Mesenchymal stem cell (in vitro differentiated cells and primary cell): Measurements from ENCODE around the gene IGSF21. TPM values are rescaled to one million over a fixed set of nuclear protein-coding genes. Genes with fewer than 3 reads are reported as not detected.

ENCODE experiments used
- DNase-seq: peaks from one replicate; pipeline ENCODE4 v3.0.0-alpha.2; 2013
- H2AFZ ChIP-seq: one replicate; pipeline ENCODE4 v1.6.1; 2013; ENCODE audit warnings: low read depth, mild to moderate bottlenecking, control low read depth, inconsistent platforms, low read length, moderate library complexity
- H2AK5ac ChIP-seq: 2 replicates; pipeline ENCODE4 v1.6.1; 2013; ENCODE audit warnings: low read length, moderate library complexity, mild to moderate bottlenecking, inconsistent platforms; ENCODE audit not compliant: severe bottlenecking
- H2BK120ac ChIP-seq: one replicate; pipeline ENCODE4 v1.6.1; 2013; ENCODE audit warnings: low read depth, mild to moderate bottlenecking, inconsistent platforms, low read length, moderate library complexity
- H2BK12ac ChIP-seq, 2 experiments: one replicate each; pipeline ENCODE4 v1.6.1; 2013; ENCODE audit warnings: inconsistent platforms in 2 of 2, low read length in 2 of 2, mild to moderate bottlenecking in 2 of 2, moderate library complexity in 2 of 2, control low read depth in 1 of 2
- H2BK15ac ChIP-seq: one replicate; pipeline ENCODE4 v1.6.1; 2013; ENCODE audit warnings: mild to moderate bottlenecking, low read depth, inconsistent platforms; ENCODE audit not compliant: poor library complexity, severe bottlenecking
- H2BK5ac ChIP-seq: 2 replicates; pipeline ENCODE4 v1.6.1; 2013; ENCODE audit warnings: low read depth, mild to moderate bottlenecking, low read length, control low read depth, inconsistent platforms; ENCODE audit not compliant: poor library complexity, severe bottlenecking
- H3K14ac ChIP-seq, 2 experiments: one replicate each; pipeline ENCODE4 v1.6.1; 2013; ENCODE audit warnings: inconsistent platforms in 2 of 2, low read length in 2 of 2, control low read depth in 1 of 2, mild to moderate bottlenecking in 1 of 2, moderate library complexity in 1 of 2
- H3K18ac ChIP-seq, 2 experiments: one replicate each; pipeline ENCODE4 v1.6.1; 2013; ENCODE audit warnings: inconsistent platforms in 2 of 2, low read length in 2 of 2, control low read depth in 1 of 2, low read depth in 1 of 2, mild to moderate bottlenecking in 1 of 2
- H3K23ac ChIP-seq, 2 experiments: one replicate each; pipeline ENCODE4 v1.6.1; 2013; ENCODE audit warnings: inconsistent platforms in 2 of 2, low read length in 2 of 2, mild to moderate bottlenecking in 2 of 2, moderate library complexity in 2 of 2, control low read depth in 1 of 2
- H3K27ac ChIP-seq: 2 replicates; pipeline ENCODE4 v1.5.1; 2013; ENCODE audit warnings: mild to moderate bottlenecking, moderate library complexity, low read length, control low read depth, inconsistent platforms; ENCODE audit not compliant: poor library complexity, severe bottlenecking
- H3K27me3 ChIP-seq, 2 experiments: 2 replicates each; pipeline versions ENCODE4 v1.6.1 to v1.7.0; 2013; ENCODE audit warnings: low read length in 2 of 2, mild to moderate bottlenecking in 2 of 2, moderate library complexity in 2 of 2, control low read depth in 1 of 2, inconsistent platforms in 1 of 2; ENCODE audit not compliant: control insufficient read depth in 1 of 2, insufficient read depth in 1 of 2
- H3K36me3 ChIP-seq, 2 experiments: 2 replicates each; pipeline versions ENCODE4 v1.6.1 to v1.7.0; 2013; ENCODE audit warnings: low read length in 2 of 2, control low read depth in 1 of 2, inconsistent platforms in 1 of 2, low read depth in 1 of 2, mild to moderate bottlenecking in 1 of 2; ENCODE audit not compliant: insufficient read depth in 2 of 2, control insufficient read depth in 1 of 2
- H3K4ac ChIP-seq, 2 experiments: one replicate each; pipeline ENCODE4 v1.6.1; 2013; ENCODE audit warnings: inconsistent platforms in 2 of 2, low read length in 2 of 2, mild to moderate bottlenecking in 2 of 2, moderate library complexity in 2 of 2, control low read depth in 1 of 2, low read depth in 1 of 2
- H3K4me1 ChIP-seq: 2 replicates; pipeline ENCODE4 v1.6.1; 2013; ENCODE audit warnings: low read depth, low read length, control low read depth; ENCODE audit not compliant: control insufficient read depth, insufficient read depth
- H3K4me2 ChIP-seq: 2 replicates; pipeline ENCODE4 v1.6.1; 2013; ENCODE audit warnings: low read length, mild to moderate bottlenecking, inconsistent platforms; ENCODE audit not compliant: poor library complexity, severe bottlenecking
- H3K4me3 ChIP-seq, 2 experiments: 2 replicates each; pipeline versions ENCODE4 v1.5.1 to v1.7.0; 2013; ENCODE audit warnings: low read length in 2 of 2, mild to moderate bottlenecking in 2 of 2, control low read depth in 1 of 2, low read depth in 1 of 2; ENCODE audit not compliant: insufficient read depth in 1 of 2
- H3K79me1 ChIP-seq: replicated peaks from 2 replicates; pipeline ENCODE4 v1.6.1; 2013; ENCODE audit warnings: mild to moderate bottlenecking, control low read depth, low read length, inconsistent platforms; ENCODE audit not compliant: poor library complexity, severe bottlenecking
- H3K9ac ChIP-seq: 2 replicates; pipeline ENCODE4 v1.7.0; 2013; ENCODE audit warnings: mild to moderate bottlenecking, low read length, moderate library complexity
- H3K9me3 ChIP-seq: 2 replicates; pipeline ENCODE4 v1.7.0; 2013; ENCODE audit warnings: mild to moderate bottlenecking, low read length; ENCODE audit not compliant: control insufficient read depth
- H4K8ac ChIP-seq: one replicate; pipeline ENCODE4 v1.6.1; 2013; ENCODE audit warnings: inconsistent platforms, mild to moderate bottlenecking, low read length, moderate library complexity
- H4K91ac ChIP-seq: one replicate; pipeline ENCODE4 v1.6.1; 2013; ENCODE audit warnings: mild to moderate bottlenecking, low read length, inconsistent platforms
- WGBS: methylation state at CpG from one replicate; pipeline ENCODE4 v1.1.7; 2013; ENCODE audit warnings: mixed read lengths; 5-methylcytosine and 5-hydroxymethylcytosine counted together
- polyA plus RNA-seq, 2 experiments: library from polyadenylated mRNA; stranded (reverse); fragments of 200-250 nt; gene quantifications; one replicate each; pipeline ENCODE4 v1.2.3, GENCODE V29; 2013

IGSF21 gene
- polyA plus RNA-seq (2013, experiment 1 of 2), result not detected
- not detected for polyA plus RNA-seq (2013, experiment 2 of 2)

DNA sequence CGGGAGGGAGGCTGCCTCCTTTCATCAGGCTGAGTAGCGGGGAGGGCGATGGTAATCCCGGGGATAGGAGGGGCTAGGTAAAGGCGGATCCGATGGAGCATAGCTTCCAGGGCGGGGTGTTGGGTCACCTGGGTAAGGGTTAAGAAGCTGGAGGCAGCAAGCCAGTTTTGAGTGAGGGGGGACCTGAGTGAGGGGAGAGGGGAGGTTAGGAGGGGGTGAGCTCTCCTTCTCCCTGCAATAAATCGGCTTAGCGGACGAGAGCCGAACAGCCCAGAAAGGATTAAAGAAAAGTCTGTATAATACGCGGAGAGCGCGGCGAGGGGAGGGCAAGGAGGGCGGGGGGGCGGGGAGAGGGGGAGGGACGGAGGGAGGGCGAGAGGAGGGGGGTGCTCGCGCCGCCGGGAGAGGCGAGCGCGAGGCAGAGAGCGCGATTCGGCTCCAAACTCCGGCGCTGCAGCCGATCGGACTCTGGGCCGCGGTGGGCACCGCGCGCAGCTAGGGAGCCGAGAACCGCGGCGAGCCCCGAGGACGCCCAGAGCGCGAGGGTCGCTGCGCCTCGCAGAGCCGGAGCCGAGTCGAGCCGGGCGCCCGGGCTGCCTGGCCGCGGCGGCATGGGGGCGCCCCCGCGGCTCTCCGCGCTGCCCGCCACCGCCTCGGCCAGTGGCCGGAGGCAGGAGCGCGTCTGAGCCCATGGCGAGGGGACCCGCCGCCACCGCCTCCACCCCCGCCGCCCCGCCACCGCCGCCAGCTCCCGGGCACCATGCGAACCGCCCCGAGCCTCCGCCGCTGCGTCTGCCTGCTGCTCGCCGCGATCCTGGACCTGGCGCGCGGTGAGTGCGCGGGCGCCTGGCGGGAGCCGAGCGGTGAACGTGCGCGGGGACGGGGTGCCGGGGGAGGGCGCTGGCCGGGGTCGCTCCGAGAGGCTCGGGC lies at the start of gene IGSF21:
TSS of gene IGSF21 (plus strand) at position 430 of the 930 bp plus-strand sequence. CDS start at position 761, 331 bp downstream.
- Histone ChIP-seq H3K79me1 (no peaks in the 10 kb centered on the region), H3K27ac (no peak within 1 kb of the TSS), H3K4ac (no peak within 1 kb of the TSS), H3K4me3 (no peak within 1 kb of the TSS), H4K91ac (no peak within 1 kb of the TSS), H3K18ac (no peak within 1 kb of the TSS), H2BK5ac (no peak within 1 kb of the TSS), H2AK5ac (no peak within 1 kb of the TSS), H2BK120ac (no peak within 1 kb of the TSS), H3K23ac (no peak within 1 kb of the TSS), H2AFZ (no peak within 1 kb of the TSS), H3K36me3 (no peaks in the 10 kb centered on the region), H2BK15ac (no peak within 1 kb of the TSS), H3K4me1 (peaks cover 9% of the 10 kb centered on the region), H3K9me3 (no peaks in the 10 kb centered on the region), H3K27me3 (peaks cover 68 to 86% of the 10 kb centered on the region in 2 experiments), H3K4me2 (no peak within 1 kb of the TSS), H3K14ac (no peak within 1 kb of the TSS), H2BK12ac (no peak within 1 kb of the TSS), H3K9ac (no peak within 1 kb of the TSS), H4K8ac (no peak within 1 kb of the TSS)
- WGBS, result 2% methylated on average over 80 of the region's 108 CpGs
- no peak for DNase-seq

GRCh38 chr1:18058206-18058921 lies 49.2 kb upstream of the IGSF21 start:
- H3K18ac ChIP-seq, result no peak overlapping the region
- H3K23ac ChIP-seq, result no peak overlapping the region
- DNase-seq, result no peak
- H3K14ac ChIP-seq, result no peak overlapping the region
- no peak overlapping the region for H2BK5ac ChIP-seq
- no peaks in the 10 kb centered on the region for H3K9me3 ChIP-seq
- H2AFZ ChIP-seq, result no peak overlapping the region
- no peak overlapping the region for H2BK12ac ChIP-seq
- H3K4me2 ChIP-seq, result no peak overlapping the region
- H2AK5ac ChIP-seq, result no peak overlapping the region
- WGBS, result 75% methylated on average over 15 of the region's 16 CpGs
- H3K36me3 ChIP-seq, result no peaks in the 10 kb centered on the region
- no peak overlapping the region for H3K4me3 ChIP-seq
- H3K9ac ChIP-seq, result no peak overlapping the region
- H3K27ac ChIP-seq, result no peak overlapping the region
- H4K91ac ChIP-seq, result no peak overlapping the region
- H3K79me1 ChIP-seq, result no peaks in the 10 kb centered on the region
- no peak overlapping the region for H4K8ac ChIP-seq
- H2BK120ac ChIP-seq, result no peak overlapping the region
- no peak overlapping the region for H2BK15ac ChIP-seq
- H3K4me1 ChIP-seq, result no peaks in the 10 kb centered on the region
- H3K4ac ChIP-seq, result no peak overlapping the region
- peaks cover 0 to 58% of the 10 kb centered on the region in 2 experiments for H3K27me3 ChIP-seq

DNA sequence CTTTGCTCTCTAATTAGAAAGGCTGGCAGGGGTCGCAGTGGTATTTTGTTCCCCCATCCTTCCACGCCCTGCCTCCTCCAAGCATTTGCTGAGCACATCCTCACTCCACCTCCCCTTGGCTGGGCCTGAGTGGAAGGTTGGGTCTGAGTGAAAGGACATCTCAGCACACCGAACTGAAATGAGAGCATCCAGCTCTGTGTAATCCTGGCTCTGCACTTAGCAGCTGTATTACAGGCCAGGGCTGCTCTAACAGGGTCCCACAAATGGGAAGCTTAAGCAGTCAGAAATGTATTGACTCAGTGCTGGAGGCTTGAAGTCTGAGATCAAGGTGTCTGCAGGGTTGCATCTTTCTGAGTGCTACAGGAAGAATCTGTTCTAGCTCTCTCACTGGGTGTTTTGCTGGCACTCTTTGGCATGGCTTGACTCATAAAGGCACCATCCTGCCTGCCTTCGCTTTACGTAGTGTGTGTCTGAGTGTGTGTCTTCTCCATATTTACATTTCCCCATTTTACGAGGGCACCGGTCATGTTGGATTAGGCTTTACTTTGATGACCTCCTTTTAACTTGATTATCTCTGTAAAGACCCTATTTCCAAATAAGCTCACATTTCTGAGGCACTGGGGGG lies 48.5 kb upstream of the IGSF21 start:
- H3K14ac ChIP-seq, result no peak overlapping the region
- no peaks in the 10 kb centered on the region for H3K9me3 ChIP-seq
- no peak overlapping the region for H3K18ac ChIP-seq

DNA sequence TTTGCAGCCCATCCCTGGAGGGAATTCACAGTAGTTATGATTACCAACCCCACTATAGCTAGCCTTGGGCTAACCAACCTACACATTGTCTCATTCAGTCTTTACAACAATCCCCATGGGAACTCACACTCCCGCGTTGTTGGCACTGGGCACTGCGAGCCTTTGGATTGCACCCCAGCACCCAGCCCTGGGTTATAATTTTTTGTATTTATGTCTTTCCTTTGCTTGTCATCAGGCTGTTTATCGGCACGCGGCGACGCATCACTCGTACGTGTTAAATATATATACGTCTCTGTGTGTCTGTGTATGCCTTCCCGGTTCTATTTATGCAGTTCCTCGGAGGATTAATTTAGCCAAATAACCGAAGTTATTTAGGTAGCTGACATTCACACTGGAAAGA lies 47.2 kb upstream of the IGSF21 start:
- Histone ChIP-seq H2AFZ (no peak overlapping the region), H3K9ac (no peak overlapping the region), H2BK120ac (no peak overlapping the region), H3K4ac (no peak overlapping the region), H3K4me1 (no peaks in the 10 kb centered on the region), H2AK5ac (no peak overlapping the region), H3K4me3 (no peak overlapping the region), H4K8ac (no peak overlapping the region), H3K27ac (no peak overlapping the region), H3K14ac (no peak overlapping the region), H2BK15ac (no peak overlapping the region), H3K79me1 (no peaks in the 10 kb centered on the region), H3K9me3 (no peaks in the 10 kb centered on the region), H3K4me2 (no peak overlapping the region), H4K91ac (no peak overlapping the region), H3K36me3 (no peaks in the 10 kb centered on the region), H3K27me3 (peaks cover 0 to 68% of the 10 kb centered on the region in 2 experiments), H2BK5ac (no peak overlapping the region), H3K18ac (no peak overlapping the region), H2BK12ac (no peak overlapping the region), H3K23ac (no peak overlapping the region)
- WGBS, result 86% methylated on average over 14 of the region's 14 CpGs
- DNase-seq, result no peak

More for the DNA sequence above, 48.5 kb upstream of the IGSF21 start:
- H3K4me1 ChIP-seq, result no peaks in the 10 kb centered on the region
- no peak overlapping the region for H4K8ac ChIP-seq
- no peak overlapping the region for H3K9ac ChIP-seq
- no peak overlapping the region for H2AK5ac ChIP-seq
- peaks cover 0 to 63% of the 10 kb centered on the region in 2 experiments for H3K27me3 ChIP-seq
- H3K79me1 ChIP-seq, result no peaks in the 10 kb centered on the region
- no peak overlapping the region for H2BK12ac ChIP-seq
- no peaks in the 10 kb centered on the region for H3K36me3 ChIP-seq
- H3K23ac ChIP-seq, result no peak overlapping the region
- no peak overlapping the region for H3K4ac ChIP-seq
- H3K4me3 ChIP-seq, result no peak overlapping the region
- H2BK120ac ChIP-seq, result no peak overlapping the region
- H3K27ac ChIP-seq, result no peak overlapping the region
- H4K91ac ChIP-seq, result no peak overlapping the region
- no peak overlapping the region for H3K4me2 ChIP-seq
- H2AFZ ChIP-seq, result no peak overlapping the region
- 75% methylated on average over 7 of the region's 7 CpGs for WGBS
- no peak overlapping the region for H2BK15ac ChIP-seq
- H2BK5ac ChIP-seq, result no peak overlapping the region
- DNase-seq, result no peak
